T-helper 1 cell treated with Interleukin-12 subunit alpha and Interleukin-12 subunit beta and Interleukin-4 antibody, amounts not matched to agents 30 ng/mL and 1 ng/mL, for 36 hours (primary cell): Measurements from ENCODE around the gene ARHGAP21. TPM values are rescaled to one million over a fixed set of nuclear protein-coding genes. Genes with fewer than 3 reads are reported as not detected.

Experiments used
- intact Hi-C: fragments of 100-400 bp; cut with micrococcal nuclease; formaldehyde crosslinking; loops from one replicate; pipeline ENCODE4 v1.15.1; 2024
- total RNA-seq: library from RNA; stranded (reverse); gene quantifications from 2 replicates; pipeline ENCODE4 v1.2.3, GENCODE V29; 2022

ARHGAP21 gene
- total RNA-seq, 1 donor from 2014 or later: 40.8 TPM

GRCh38 chr10:24545585-24545984 is 178.1 kb downstream of the ARHGAP21 start:
- intact Hi-C loops: no loop called here

- intact Hi-C loops: no loop called here
Observed at GRCh38 chr10:24544776-24545175, 178.9 kb downstream of the ARHGAP21 start.

GRCh38 chr10:24542314-24543270 is 181.1 kb downstream of the ARHGAP21 start:
- intact Hi-C loops: no loop called here

- intact Hi-C loops: no loop called here
Observed at GRCh38 chr10:24541239-24541753, 182.4 kb downstream of the ARHGAP21 start.

DNA sequence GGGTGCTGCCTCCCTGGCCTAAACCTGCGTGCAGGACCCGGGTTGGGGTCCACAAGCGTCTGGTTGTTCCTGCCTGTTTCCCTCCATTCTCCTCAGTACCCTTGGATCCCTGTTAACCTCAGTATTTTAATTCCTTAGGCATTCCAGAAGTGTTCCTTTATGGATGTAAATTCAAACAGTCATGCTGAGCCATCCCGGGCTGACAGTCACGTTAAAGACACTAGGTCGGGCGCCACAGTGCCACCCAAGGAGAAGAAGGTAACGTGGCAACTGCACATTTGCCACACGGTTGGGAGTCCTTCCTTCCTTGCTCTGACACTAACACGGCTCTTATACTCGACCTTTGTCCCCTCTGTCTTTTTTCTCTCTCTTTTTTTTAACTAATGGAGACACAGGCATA is 187.1 kb downstream of the ARHGAP21 start:
- intact Hi-C loops: no loop called here

- intact Hi-C loops: no loop called here
Observed at GRCh38 chr10:24533981-24534380, 189.7 kb downstream of the ARHGAP21 start.

Other genes with a start within 250 kb of the ARHGAP21 start
- gene PRTFDC1, start 228.7 kb upstream of the ARHGAP21 start, total RNA-seq: 0.27 and 1.0 TPM in 2 replicates